ENCODE results near the gene HDAC4.

Gene HDAC4

GRCh38 chr2:239266434-239266766 lies 134.4 kb downstream of the HDAC4 start:
- peak overlapping the region; percentile 78 for H3K4me3 Mint-ChIP-seq
- H3K4me1 Mint-ChIP-seq (ENCODE audit: low read depth), result peaks cover 88% of the 10 kb centered on the region
- no peaks in the 10 kb centered on the region for H3K9me3 Mint-ChIP-seq
- peaks cover 8% of the 10 kb centered on the region for H3K27me3 Mint-ChIP-seq
- peaks cover 5% of the 10 kb centered on the region for H3K36me3 Mint-ChIP-seq (ENCODE audit: low read depth)
- peak overlapping the region; percentile 87 for H3K27ac Mint-ChIP-seq

DNA sequence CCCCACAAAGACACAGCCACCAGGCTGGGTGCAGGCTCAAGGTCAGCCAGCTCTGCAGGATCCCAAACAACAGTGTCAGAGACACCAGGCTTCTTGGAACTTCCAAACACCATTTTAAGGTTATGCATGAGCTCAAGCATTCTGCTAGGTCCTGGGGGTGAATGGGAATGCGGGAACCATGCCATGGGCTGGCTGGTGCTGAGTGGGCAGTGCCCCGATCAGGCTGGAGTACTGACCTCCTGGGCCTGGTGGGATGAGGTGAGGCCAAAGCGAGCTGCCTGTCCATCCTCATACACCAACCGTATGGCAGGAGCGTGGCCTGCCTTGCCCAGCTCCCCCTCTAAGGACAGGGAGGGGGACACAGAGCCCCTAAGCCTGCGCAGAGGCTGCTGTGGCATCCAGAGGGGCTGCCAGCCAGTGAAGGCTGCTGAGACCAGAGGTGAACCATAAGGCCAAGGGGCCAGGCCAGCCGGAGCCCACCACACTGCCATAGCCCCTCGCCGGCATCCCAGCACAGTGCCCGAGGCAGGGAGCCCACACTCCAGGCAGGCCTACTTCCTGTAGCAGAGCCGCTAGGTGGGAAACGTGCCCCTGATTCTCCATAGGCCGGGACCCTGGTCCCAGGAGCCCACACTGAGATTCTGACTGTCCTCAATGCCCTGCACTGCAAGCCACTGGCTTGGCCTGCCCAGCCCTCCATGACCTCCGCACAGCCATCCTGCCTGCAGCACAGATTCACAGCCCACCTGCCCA lies 135.0 kb downstream of the HDAC4 start:
- no peak overlapping the region for H3K4me3 Mint-ChIP-seq
- peaks cover 4% of the 10 kb centered on the region for H3K36me3 Mint-ChIP-seq (ENCODE audit: low read depth)
- peaks cover 8% of the 10 kb centered on the region for H3K27me3 Mint-ChIP-seq
- H3K27ac Mint-ChIP-seq, result no peak overlapping the region
- H3K9me3 Mint-ChIP-seq, result no peaks in the 10 kb centered on the region
- peaks cover 94% of the 10 kb centered on the region for H3K4me1 Mint-ChIP-seq (ENCODE audit: low read depth)

DNA sequence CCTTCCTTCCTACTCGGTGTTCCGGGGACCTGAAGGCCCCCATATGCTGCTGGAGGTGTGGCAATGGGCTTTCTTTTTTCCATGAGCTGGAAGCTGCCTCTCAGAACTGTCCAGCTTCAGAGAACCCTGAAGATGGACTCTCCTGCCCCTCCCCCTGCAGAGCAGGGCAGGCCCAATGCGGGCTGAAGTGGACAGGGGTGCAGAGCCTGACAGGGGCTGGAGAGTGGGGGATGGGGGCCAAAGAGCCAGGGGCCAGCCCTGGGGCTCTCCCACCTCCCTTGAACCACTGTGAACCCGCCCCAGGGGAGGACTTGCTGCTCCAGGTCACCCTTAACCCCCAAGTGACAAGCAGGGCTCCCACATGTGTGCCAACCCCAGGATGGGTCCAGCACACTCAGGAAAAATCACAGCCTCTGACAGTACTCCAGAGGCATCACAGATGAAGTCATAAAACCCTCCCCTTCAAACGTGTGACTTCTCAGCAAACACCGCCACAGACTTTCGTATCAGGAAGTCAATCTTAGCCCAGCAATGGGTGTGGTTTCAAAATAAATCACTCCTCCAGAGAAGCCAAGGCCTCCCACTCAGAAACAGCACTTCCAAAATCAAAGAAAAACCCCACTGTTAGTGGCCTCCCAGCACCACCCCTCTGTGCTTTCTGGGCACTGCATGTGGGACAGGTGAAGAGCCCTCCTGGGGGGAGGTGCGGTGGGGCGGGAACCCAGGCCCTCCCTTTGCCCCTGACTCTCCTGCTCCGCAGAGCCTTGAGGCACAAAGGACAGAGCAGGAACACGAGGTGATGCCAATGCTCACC lies 135.8 kb downstream of the HDAC4 start:
- Mint-ChIP-seq H3K9me3 (no peaks in the 10 kb centered on the region), H3K4me3 (peak overlapping the region; percentile 70), H3K36me3 (ENCODE audit: low read depth) (peaks cover 4% of the 10 kb centered on the region), H3K27me3 (peaks cover 1% of the 10 kb centered on the region), H3K27ac (peak overlapping the region; percentile 86), H3K4me1 (ENCODE audit: low read depth) (peaks cover 96% of the 10 kb centered on the region)

- peaks cover 4% of the 10 kb centered on the region for H3K36me3 Mint-ChIP-seq (ENCODE audit: low read depth)
- H3K9me3 Mint-ChIP-seq, result no peaks in the 10 kb centered on the region
- no peaks in the 10 kb centered on the region for H3K27me3 Mint-ChIP-seq
- H3K27ac Mint-ChIP-seq, result peak overlapping the region; percentile 70
- H3K4me3 Mint-ChIP-seq, result peak overlapping the region; percentile 37
- H3K4me1 Mint-ChIP-seq (ENCODE audit: low read depth), result peaks cover 96% of the 10 kb centered on the region
These were observed 136.4 kb downstream of the HDAC4 start for GRCh38 chr2:239264492-239264837.

DNA sequence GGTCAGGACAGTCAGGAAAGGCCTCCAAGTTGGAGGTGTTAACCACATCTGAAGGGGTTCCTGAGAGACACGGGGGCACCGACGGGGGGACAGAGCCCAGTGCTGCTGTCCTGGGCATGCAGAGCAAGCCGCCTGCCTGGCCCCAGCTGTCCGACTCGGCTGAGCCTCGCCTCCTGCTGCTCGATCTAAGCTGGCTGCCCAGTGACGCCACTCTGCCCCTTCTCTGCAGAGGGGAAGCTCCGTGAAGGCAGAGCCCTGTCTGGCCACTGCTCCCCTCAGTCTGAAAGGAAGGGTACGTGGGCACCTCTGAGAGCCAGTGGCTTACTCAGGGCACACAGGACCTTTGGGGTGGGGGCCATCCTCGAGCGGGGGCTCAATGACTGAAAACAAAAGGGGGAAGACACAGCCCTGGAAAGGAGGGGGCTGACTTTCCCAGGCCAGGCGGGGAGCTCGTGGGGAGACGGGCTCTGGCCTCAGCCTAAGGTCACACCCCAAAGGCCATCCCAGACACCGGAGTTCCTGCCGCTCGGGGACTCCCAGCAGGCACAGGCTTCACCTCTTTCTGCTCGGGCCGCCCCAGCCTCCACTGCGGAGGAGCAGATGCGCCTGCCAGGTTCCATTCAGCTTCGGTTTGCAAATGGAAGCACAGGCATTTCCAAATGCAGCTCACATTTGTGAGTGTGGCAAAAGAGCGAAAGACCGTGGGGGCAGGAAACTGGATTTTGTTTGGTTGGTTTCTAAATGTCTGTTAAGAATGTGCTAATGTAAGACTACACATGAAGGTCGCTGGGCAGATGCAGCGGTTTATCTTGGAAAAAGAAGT lies 136.9 kb downstream of the HDAC4 start:
- Mint-ChIP-seq H3K4me3 (peak overlapping the region; percentile 37), H3K4me1 (ENCODE audit: low read depth) (peaks cover 96% of the 10 kb centered on the region), H3K9me3 (no peaks in the 10 kb centered on the region), H3K36me3 (ENCODE audit: low read depth) (peaks cover 4% of the 10 kb centered on the region), H3K27ac (peak overlapping the region; percentile 70), H3K27me3 (no peaks in the 10 kb centered on the region)

- Mint-ChIP-seq H3K27me3 (no peaks in the 10 kb centered on the region), H3K36me3 (ENCODE audit: low read depth) (peaks cover 4% of the 10 kb centered on the region), H3K4me3 (no peak overlapping the region), H3K4me1 (ENCODE audit: low read depth) (peaks cover 96% of the 10 kb centered on the region), H3K9me3 (no peaks in the 10 kb centered on the region), H3K27ac (no peak overlapping the region)
These were observed 137.6 kb downstream of the HDAC4 start for GRCh38 chr2:239263231-239263630.

DNA sequence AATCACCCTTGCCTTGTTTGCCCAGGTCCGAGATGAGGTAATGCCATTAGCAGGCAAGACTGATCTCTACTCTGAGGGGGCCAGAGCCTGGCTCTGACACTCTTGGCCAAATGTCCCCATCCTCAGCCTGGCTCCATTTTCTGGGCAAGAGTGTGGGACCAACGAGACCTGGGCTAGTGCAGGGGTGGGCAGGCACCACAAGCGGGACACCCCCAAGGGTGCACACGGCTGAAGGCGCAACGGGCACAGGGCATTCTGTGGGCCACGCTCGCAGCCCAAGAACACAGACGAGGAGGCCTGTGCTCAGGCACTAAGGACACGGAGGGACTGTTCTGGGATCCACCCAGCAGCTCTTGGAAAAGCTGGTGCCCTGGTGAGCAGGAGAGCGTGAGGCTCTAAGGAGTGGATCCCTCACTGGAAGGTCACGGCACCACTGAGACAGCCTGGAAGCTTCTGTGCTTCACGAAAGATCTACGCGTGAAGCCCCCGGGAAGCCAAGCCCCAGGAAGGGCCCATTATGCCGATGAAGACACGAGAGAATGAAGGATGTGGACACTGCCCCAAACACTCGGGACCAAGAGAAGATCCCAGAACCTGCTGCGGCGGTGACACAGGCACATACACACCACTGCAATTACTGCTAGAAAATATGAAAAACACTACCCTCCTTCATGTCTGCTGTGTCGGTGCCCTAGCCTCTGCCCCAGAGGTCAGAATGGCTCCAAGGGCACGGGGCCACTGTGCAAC lies 138.2 kb downstream of the HDAC4 start:
- H3K36me3 Mint-ChIP-seq (ENCODE audit: low read depth), result peaks cover 5% of the 10 kb centered on the region
- H3K4me3 Mint-ChIP-seq, result no peak overlapping the region
- peaks cover 3% of the 10 kb centered on the region for H3K9me3 Mint-ChIP-seq
- H3K27me3 Mint-ChIP-seq, result no peaks in the 10 kb centered on the region
- no peak overlapping the region for H3K27ac Mint-ChIP-seq
- H3K4me1 Mint-ChIP-seq (ENCODE audit: low read depth), result peaks cover 96% of the 10 kb centered on the region

GRCh38 chr2:239261796-239262483 lies 138.9 kb downstream of the HDAC4 start:
- no peak overlapping the region for H3K4me3 Mint-ChIP-seq
- H3K27me3 Mint-ChIP-seq, result no peaks in the 10 kb centered on the region
- no peak overlapping the region for H3K27ac Mint-ChIP-seq
- peaks cover 96% of the 10 kb centered on the region for H3K4me1 Mint-ChIP-seq (ENCODE audit: low read depth)
- H3K9me3 Mint-ChIP-seq, result peaks cover 7% of the 10 kb centered on the region
- H3K36me3 Mint-ChIP-seq (ENCODE audit: low read depth), result peaks cover 8% of the 10 kb centered on the region

GRCh38 chr2:239261356-239261755 lies 139.5 kb downstream of the HDAC4 start:
- no peaks in the 10 kb centered on the region for H3K27me3 Mint-ChIP-seq
- H3K4me1 Mint-ChIP-seq (ENCODE audit: low read depth), result peaks cover 96% of the 10 kb centered on the region
- H3K36me3 Mint-ChIP-seq (ENCODE audit: low read depth), result peaks cover 8% of the 10 kb centered on the region
- peaks cover 7% of the 10 kb centered on the region for H3K9me3 Mint-ChIP-seq
- no peak overlapping the region for H3K27ac Mint-ChIP-seq
- no peak overlapping the region for H3K4me3 Mint-ChIP-seq

- H3K4me3 Mint-ChIP-seq, result peak overlapping the region; percentile 77
- H3K36me3 Mint-ChIP-seq (ENCODE audit: low read depth), result peaks cover 8% of the 10 kb centered on the region
- peak overlapping the region; percentile 87 for H3K27ac Mint-ChIP-seq
- peaks cover 7% of the 10 kb centered on the region for H3K9me3 Mint-ChIP-seq
- H3K27me3 Mint-ChIP-seq, result no peaks in the 10 kb centered on the region
- peaks cover 96% of the 10 kb centered on the region for H3K4me1 Mint-ChIP-seq (ENCODE audit: low read depth)
These were observed 140.1 kb downstream of the HDAC4 start for GRCh38 chr2:239260546-239261327.

DNA sequence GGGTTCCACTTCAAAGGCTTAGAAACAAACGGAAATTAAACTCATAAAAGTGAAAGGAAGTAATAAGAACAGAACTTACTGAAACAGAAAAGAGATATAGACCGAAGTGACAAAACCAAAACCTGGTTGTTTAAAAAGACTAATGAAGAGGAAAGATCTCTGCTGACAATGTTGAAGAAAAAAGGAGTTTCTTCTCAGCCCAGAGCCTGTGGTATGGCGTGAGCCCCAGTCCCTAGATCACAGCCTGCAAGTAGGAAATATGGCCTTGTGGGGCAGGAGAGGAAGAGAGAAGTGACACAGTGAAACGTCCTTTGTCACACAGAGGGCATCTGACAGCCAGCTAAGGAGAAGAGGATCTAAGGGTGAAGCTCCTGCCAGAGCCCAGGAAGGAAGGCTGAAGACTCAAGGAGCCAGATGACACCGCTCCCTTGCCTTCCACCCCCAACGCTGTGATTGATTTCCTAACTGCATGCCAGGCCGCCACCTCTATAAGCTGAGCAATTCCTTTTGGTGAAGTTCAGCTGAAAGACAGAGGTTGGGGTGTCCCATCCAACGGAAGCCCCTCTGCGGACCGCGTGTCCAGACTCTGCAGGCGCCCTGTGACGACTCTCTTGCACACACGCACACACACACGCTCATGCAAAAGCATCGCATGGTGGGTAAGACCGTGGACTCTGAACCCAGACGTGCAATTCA lies 141.1 kb downstream of the HDAC4 start:
- Mint-ChIP-seq H3K4me3 (peak overlapping the region; percentile 77), H3K4me1 (ENCODE audit: low read depth) (peaks cover 96% of the 10 kb centered on the region), H3K9me3 (peaks cover 7% of the 10 kb centered on the region), H3K36me3 (ENCODE audit: low read depth) (peaks cover 8% of the 10 kb centered on the region), H3K27ac (peak overlapping the region; percentile 87), H3K27me3 (no peaks in the 10 kb centered on the region)

DNA sequence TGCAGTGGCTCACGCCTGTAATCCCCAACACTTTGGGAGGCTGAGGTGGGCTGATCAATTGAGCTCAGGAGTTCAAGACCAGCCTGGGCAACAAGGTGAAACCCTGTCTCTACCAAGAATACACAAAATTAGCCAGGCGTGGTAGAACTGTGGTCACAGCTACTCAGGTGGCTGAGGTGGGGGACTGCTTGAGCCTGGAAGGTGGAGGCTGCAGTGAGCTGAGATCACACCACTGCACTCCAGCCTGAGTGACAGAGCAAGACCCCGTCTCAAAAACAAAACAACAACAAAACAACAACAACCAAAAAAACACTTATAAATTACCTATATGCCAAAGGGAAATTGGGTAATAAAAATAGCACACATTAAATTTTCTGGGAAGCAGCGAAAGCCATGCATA lies 141.6 kb downstream of the HDAC4 start:
- Mint-ChIP-seq H3K27me3 (no peaks in the 10 kb centered on the region), H3K4me1 (ENCODE audit: low read depth) (peaks cover 96% of the 10 kb centered on the region), H3K27ac (peak overlapping the region; percentile 87), H3K9me3 (peaks cover 7% of the 10 kb centered on the region), H3K36me3 (ENCODE audit: low read depth) (peaks cover 8% of the 10 kb centered on the region), H3K4me3 (peak overlapping the region; percentile 77)

DNA sequence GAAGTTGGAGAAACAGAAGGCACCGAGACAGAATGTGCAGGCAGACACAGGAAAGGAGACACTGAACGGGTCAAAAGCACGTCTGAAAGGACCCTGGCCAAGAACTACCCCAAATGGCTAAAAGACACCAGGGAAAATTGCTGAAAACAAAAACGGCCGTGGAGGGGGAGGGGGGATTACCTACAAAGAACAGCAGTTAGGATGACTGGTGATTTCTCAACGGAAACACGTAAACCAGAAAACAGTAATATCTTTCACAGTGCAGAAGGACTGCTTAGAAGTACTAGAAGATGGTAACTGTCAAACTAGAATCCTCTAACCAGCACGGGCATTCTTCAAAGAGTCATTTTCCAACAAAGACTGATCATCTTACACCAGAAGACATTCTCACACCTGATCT lies 142.6 kb downstream of the HDAC4 start:
- Mint-ChIP-seq H3K9me3 (peaks cover 7% of the 10 kb centered on the region), H3K4me1 (ENCODE audit: low read depth) (peaks cover 96% of the 10 kb centered on the region), H3K27me3 (no peaks in the 10 kb centered on the region), H3K4me3 (peak overlapping the region; percentile 29), H3K36me3 (ENCODE audit: low read depth) (peaks cover 8% of the 10 kb centered on the region), H3K27ac (peak overlapping the region; percentile 64)

All from stimulated activated naive CD8-positive, alpha-beta T cell treated with anti-CD3 and anti-CD28 coated beads, Interleukin-15, Interleukin-2, amounts not matched to agents 100 ng/mL and 50 ng/mL, for 24 hours (primary cell).